H7 (cell line): ENCODE results near the gene AATF. TPM values are rescaled to one million over a fixed set of nuclear protein-coding genes. Genes with fewer than 3 reads are reported as not detected.

Experiments
- DNase-seq: peaks from one replicate; pipeline ENCODE4 v3.0.0; 2012
- H3K27me3 ChIP-seq: 2 replicates; pipeline ENCODE4 v1.6.0; 2011; ENCODE audit warnings: mild to moderate bottlenecking, low read length; ENCODE audit not compliant: control insufficient read depth, insufficient read depth
- H3K36me3 ChIP-seq: replicated peaks from 2 replicates; pipeline ENCODE4 v1.5.1; 2011; ENCODE audit warnings: low read length; ENCODE audit not compliant: control insufficient read depth, insufficient read depth
- H3K4me3 ChIP-seq: 2 replicates; pipeline ENCODE4 v1.5.1; 2011; ENCODE audit warnings: low read depth, mild to moderate bottlenecking, control low read depth, low read length, moderate library complexity; ENCODE audit not compliant: insufficient read depth
- total RNA-seq: library from RNA; depleted of rRNA; stranded (reverse); fragments of >200 nt; shearing (Covaris generic); gene quantifications from 2 replicates; pipeline ENCODE4 v1.2.3, GENCODE V29; 2014

Gene AATF
- total RNA-seq, 1 experiment from 2014 or later = 74.7 TPM

- no peak overlapping the region for H3K4me3 ChIP-seq
- H3K36me3 ChIP-seq = no peaks in the 10 kb centered on the region
- H3K27me3 ChIP-seq = no peaks in the 10 kb centered on the region
- no peak for DNase-seq
Measured at GRCh38 chr17:37051381-37051780, 102.6 kb downstream of the AATF start.

- DNase-seq = no peak
- no peak overlapping the region for H3K4me3 ChIP-seq
- H3K36me3 ChIP-seq = no peaks in the 10 kb centered on the region
- H3K27me3 ChIP-seq = no peaks in the 10 kb centered on the region
Measured at GRCh38 chr17:37051833-37052232, 103.1 kb downstream of the AATF start.

GRCh38 chr17:37052450-37052849 is 103.7 kb downstream of the AATF start:
- Histone ChIP-seq H3K4me3 (no peak overlapping the region), H3K27me3 (no peaks in the 10 kb centered on the region), H3K36me3 (no peaks in the 10 kb centered on the region)
- no peak for DNase-seq

GRCh38 chr17:37054894-37055293 is 106.1 kb downstream of the AATF start:
- Histone ChIP-seq H3K27me3 (no peaks in the 10 kb centered on the region), H3K4me3 (no peak overlapping the region), H3K36me3 (no peaks in the 10 kb centered on the region)
- no peak for DNase-seq

GRCh38 chr17:37056622-37057021 is 107.9 kb downstream of the AATF start:
- Histone ChIP-seq H3K4me3 (no peak overlapping the region), H3K36me3 (no peaks in the 10 kb centered on the region), H3K27me3 (no peaks in the 10 kb centered on the region)
- DNase-seq = no peak

GRCh38 chr17:37059493-37059892 is 110.7 kb downstream of the AATF start:
- no peaks in the 10 kb centered on the region for H3K27me3 ChIP-seq
- DNase-seq = peak; percentile 4
- H3K4me3 ChIP-seq = no peak overlapping the region
- no peaks in the 10 kb centered on the region for H3K36me3 ChIP-seq

- Histone ChIP-seq H3K4me3 (no peak overlapping the region), H3K27me3 (no peaks in the 10 kb centered on the region), H3K36me3 (no peaks in the 10 kb centered on the region)
- DNase-seq = peak; percentile 9
Measured at GRCh38 chr17:37060094-37060493, 111.3 kb downstream of the AATF start.

GRCh38 chr17:37060928-37061327 is 112.2 kb downstream of the AATF start:
- H3K36me3 ChIP-seq = no peaks in the 10 kb centered on the region
- DNase-seq = peak; percentile 6
- no peak overlapping the region for H3K4me3 ChIP-seq
- no peaks in the 10 kb centered on the region for H3K27me3 ChIP-seq

GRCh38 chr17:37062021-37062420 is 113.3 kb downstream of the AATF start:
- H3K36me3 ChIP-seq = no peaks in the 10 kb centered on the region
- peak; percentile 22 for DNase-seq
- H3K4me3 ChIP-seq = no peak overlapping the region
- no peaks in the 10 kb centered on the region for H3K27me3 ChIP-seq

GRCh38 chr17:37064206-37064605 is 115.5 kb downstream of the AATF start:
- no peak for DNase-seq
- H3K36me3 ChIP-seq = no peaks in the 10 kb centered on the region
- no peak overlapping the region for H3K4me3 ChIP-seq
- H3K27me3 ChIP-seq = no peaks in the 10 kb centered on the region

GRCh38 chr17:37064956-37065355 is 116.2 kb downstream of the AATF start:
- H3K27me3 ChIP-seq = no peaks in the 10 kb centered on the region
- no peak for DNase-seq
- H3K36me3 ChIP-seq = no peaks in the 10 kb centered on the region
- H3K4me3 ChIP-seq = no peak overlapping the region

GRCh38 chr17:37065486-37066321 is 117.0 kb downstream of the AATF start:
- no peaks in the 10 kb centered on the region for H3K27me3 ChIP-seq
- peak; percentile 83 for DNase-seq
- no peak overlapping the region for H3K4me3 ChIP-seq
- no peaks in the 10 kb centered on the region for H3K36me3 ChIP-seq

- Histone ChIP-seq H3K36me3 (no peaks in the 10 kb centered on the region), H3K27me3 (no peaks in the 10 kb centered on the region), H3K4me3 (no peak overlapping the region)
- DNase-seq = peak; percentile 70
Measured at GRCh38 chr17:37066322-37067255, 117.8 kb downstream of the AATF start.

- peak; percentile 35 for DNase-seq
- Histone ChIP-seq H3K4me3 (no peak overlapping the region), H3K27me3 (no peaks in the 10 kb centered on the region), H3K36me3 (no peaks in the 10 kb centered on the region)
Measured at GRCh38 chr17:37067555-37068111, 118.9 kb downstream of the AATF start.
